K562 (cell line): ENCODE data around the gene ZNF490.

Experiments used
- FOS ChIP-seq: IDR thresholded peaks from 3 replicates; pipeline ENCODE4 v1.6.1; 2011; ENCODE audit not compliant: insufficient read length; ENCODE audit errors: extremely low read depth
- SNIP1 ChIP-seq: fragments of 450-650 bp; IDR thresholded peaks from 2 replicates; pipeline ENCODE4 v1.7.1; 2017; ENCODE audit warnings: low read depth, mild to moderate bottlenecking
- ZNF384 ChIP-seq: IDR thresholded peaks from 2 replicates; pipeline ENCODE4 v1.6.1; 2012; ENCODE audit warnings: low read depth, low read length, improper control_type of control experiment
- TF ChIP-seq, protein P1 (sequence below), 3 experiments: IDR thresholded peaks in 2 of 3; conservative IDR thresholded peaks in 1 of 3; 2 replicates each; pipeline ENCODE4 v1.5.1; 2011 to 2012; ENCODE audit warnings: low read length in 3 of 3, mild to moderate bottlenecking in 3 of 3, control low read depth in 2 of 3, improper control_type of control experiment in 1 of 3, inconsistent platforms in 1 of 3, low read depth in 1 of 3, mixed read lengths in 1 of 3, moderate library complexity in 1 of 3; ENCODE audit not compliant: insufficient read depth in 2 of 3

DNA sequence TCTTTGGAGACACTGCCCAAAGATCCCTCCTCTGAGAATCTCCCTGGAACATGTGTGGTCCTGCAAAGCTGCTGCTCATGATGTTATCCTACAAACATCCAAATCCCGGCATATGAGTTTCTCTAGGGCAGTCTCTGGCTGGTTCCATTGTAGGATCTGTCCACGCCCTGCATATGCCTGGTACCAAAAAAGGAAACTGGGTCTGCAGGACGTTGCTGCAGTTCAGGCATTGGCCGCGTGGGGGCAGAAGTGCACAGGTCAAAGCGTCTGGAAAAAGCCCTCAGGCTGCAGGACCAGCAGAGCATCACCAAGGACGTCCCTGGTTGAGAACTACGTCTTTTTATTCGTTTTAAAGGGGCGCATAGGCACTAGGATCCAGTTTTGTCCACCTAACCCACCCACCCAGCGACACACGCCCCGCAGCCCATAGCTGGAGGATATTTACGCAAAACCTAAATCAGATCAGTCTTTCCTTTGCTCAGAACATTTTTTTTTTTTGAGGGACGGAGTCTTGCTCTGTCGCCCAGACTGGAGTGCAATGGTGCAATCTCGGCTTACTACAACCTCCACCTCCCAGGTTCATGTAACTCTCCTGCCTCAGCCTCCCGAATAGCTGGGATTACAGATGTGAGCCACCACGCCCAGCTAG, 46.5 kb downstream of the ZNF490 start:
- TF ChIP-seq SNIP1 (no peak), ZNF384 (no peak), FOS (no peak)
- TF ChIP-seq, protein P1, sequence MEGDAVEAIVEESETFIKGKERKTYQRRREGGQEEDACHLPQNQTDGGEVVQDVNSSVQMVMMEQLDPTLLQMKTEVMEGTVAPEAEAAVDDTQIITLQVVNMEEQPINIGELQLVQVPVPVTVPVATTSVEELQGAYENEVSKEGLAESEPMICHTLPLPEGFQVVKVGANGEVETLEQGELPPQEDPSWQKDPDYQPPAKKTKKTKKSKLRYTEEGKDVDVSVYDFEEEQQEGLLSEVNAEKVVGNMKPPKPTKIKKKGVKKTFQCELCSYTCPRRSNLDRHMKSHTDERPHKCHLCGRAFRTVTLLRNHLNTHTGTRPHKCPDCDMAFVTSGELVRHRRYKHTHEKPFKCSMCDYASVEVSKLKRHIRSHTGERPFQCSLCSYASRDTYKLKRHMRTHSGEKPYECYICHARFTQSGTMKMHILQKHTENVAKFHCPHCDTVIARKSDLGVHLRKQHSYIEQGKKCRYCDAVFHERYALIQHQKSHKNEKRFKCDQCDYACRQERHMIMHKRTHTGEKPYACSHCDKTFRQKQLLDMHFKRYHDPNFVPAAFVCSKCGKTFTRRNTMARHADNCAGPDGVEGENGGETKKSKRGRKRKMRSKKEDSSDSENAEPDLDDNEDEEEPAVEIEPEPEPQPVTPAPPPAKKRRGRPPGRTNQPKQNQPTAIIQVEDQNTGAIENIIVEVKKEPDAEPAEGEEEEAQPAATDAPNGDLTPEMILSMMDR (IDR thresholded peaks at IDR 0.05 in 2 of 3, conservative IDR thresholded peaks at IDR 0.05 in 1 of 3; ENCODE audit: insufficient read depth in 2 of 3, low read depth in 1 of 3, low read length in 3 of 3), result peak; percentile 89 to 96 (median 94)
